Lower leg skin (tissue), 4 donors: ENCODE data around the gene LSR. TPM values are rescaled to one million over a fixed set of nuclear protein-coding genes. Genes with fewer than 3 reads are reported as not detected.

Experiments
- DNase-seq, 2 donors: peaks; one replicate each; pipeline ENCODE4 v3.0.0-alpha.2; 2019; ENCODE audit warnings: low spot score in 2 of 2
- H3K4me3 ChIP-seq: fragments of 200-600 bp; sonication (generic); 2 replicates; pipeline ENCODE4 v1.5.1; 2017; ENCODE audit warnings: mild to moderate bottlenecking, low read depth; ENCODE audit not compliant: poor library complexity, severe bottlenecking
- POLR2A ChIP-seq, 2 donors: fragments of 450-650 bp; IDR thresholded peaks; one replicate each; pipeline ENCODE4 v1.6.1; 2016 to 2017; ENCODE audit warnings: antibody characterized with exemption in 2 of 2, mild to moderate bottlenecking in 1 of 2, moderate library complexity in 1 of 2
- WGBS, 2 donors: methylation state at CpG; one replicate each; pipeline ENCODE4 v1.1.5; 2018; 5-methylcytosine and 5-hydroxymethylcytosine counted together
- intact Hi-C: fragments of 100-400 bp; cut with DNase I; formaldehyde crosslinking; loops from one replicate; pipeline ENCODE4 v1.15.0; 2023; ENCODE audit warnings: low total_unique reads
- total RNA-seq, 4 donors: library from RNA; depleted of rRNA; stranded (reverse); fragments of >200 nt; gene quantifications; one replicate each; pipeline ENCODE4 v1.1.0, GENCODE V29; 2016
- TF ChIP-seq, protein P1 (sequence below), 3 donors: fragments of 450-650 bp; IDR thresholded peaks; one replicate each; pipeline ENCODE4 v1.5.1; 2016; ENCODE audit warnings: antibody characterized with exemption in 3 of 3, mild to moderate bottlenecking in 3 of 3, moderate library complexity in 2 of 3

Gene LSR
- total RNA-seq, 4 donors from 2014 or later = 79.0 to 115 (median 84.5) TPM

- no peak for DNase-seq
- intact Hi-C loops = no loop called here
- 58 to 75% methylated on average over 15 to 39 of the region's 55 CpGs for WGBS, 2 donors
- no peak overlapping the region for H3K4me3 ChIP-seq
- TF ChIP-seq, protein P1, sequence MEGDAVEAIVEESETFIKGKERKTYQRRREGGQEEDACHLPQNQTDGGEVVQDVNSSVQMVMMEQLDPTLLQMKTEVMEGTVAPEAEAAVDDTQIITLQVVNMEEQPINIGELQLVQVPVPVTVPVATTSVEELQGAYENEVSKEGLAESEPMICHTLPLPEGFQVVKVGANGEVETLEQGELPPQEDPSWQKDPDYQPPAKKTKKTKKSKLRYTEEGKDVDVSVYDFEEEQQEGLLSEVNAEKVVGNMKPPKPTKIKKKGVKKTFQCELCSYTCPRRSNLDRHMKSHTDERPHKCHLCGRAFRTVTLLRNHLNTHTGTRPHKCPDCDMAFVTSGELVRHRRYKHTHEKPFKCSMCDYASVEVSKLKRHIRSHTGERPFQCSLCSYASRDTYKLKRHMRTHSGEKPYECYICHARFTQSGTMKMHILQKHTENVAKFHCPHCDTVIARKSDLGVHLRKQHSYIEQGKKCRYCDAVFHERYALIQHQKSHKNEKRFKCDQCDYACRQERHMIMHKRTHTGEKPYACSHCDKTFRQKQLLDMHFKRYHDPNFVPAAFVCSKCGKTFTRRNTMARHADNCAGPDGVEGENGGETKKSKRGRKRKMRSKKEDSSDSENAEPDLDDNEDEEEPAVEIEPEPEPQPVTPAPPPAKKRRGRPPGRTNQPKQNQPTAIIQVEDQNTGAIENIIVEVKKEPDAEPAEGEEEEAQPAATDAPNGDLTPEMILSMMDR (IDR thresholded peaks at IDR 0.05) = no peak
- TF ChIP-seq POLR2A (IDR thresholded peaks at IDR 0.05) = no peak
These were observed 50.9 kb downstream of the LSR start for GRCh38 chr19:35299523-35300338.

- H3K4me3 ChIP-seq = no peak overlapping the region
- no peak for TF ChIP-seq POLR2A (IDR thresholded peaks at IDR 0.05)
- TF ChIP-seq, protein P1 (IDR thresholded peaks at IDR 0.05) = no peak
- no peak for DNase-seq
- intact Hi-C loops = no loop called here
- WGBS, 2 donors = 79 to 83% methylated on average over 10 of the region's 10 CpGs
These were observed 51.5 kb downstream of the LSR start for GRCh38 chr19:35300339-35300649.

- intact Hi-C loops = no loop called here
- 93 to 96% methylated on average over 2 of the region's 2 CpGs for WGBS, 2 donors
- TF ChIP-seq, protein P1 (IDR thresholded peaks at IDR 0.05) = no peak
- no peak for TF ChIP-seq POLR2A (IDR thresholded peaks at IDR 0.05)
These were observed 53.2 kb downstream of the LSR start for GRCh38 chr19:35301961-35302360.

GRCh38 chr19:35302446-35302845 lies 53.6 kb downstream of the LSR start:
- TF ChIP-seq POLR2A (IDR thresholded peaks at IDR 0.05) = no peak
- TF ChIP-seq, protein P1 (IDR thresholded peaks at IDR 0.05) = no peak
- DNase-seq = no peak
- 81 to 85% methylated on average over 14 to 16 of the region's 16 CpGs for WGBS, 2 donors
- no peak overlapping the region for H3K4me3 ChIP-seq
- intact Hi-C loops = no loop called here

More at GRCh38 chr19:35301961-35302360, 53.2 kb downstream of the LSR start:
- no peak overlapping the region for H3K4me3 ChIP-seq
- DNase-seq = no peak

DNA sequence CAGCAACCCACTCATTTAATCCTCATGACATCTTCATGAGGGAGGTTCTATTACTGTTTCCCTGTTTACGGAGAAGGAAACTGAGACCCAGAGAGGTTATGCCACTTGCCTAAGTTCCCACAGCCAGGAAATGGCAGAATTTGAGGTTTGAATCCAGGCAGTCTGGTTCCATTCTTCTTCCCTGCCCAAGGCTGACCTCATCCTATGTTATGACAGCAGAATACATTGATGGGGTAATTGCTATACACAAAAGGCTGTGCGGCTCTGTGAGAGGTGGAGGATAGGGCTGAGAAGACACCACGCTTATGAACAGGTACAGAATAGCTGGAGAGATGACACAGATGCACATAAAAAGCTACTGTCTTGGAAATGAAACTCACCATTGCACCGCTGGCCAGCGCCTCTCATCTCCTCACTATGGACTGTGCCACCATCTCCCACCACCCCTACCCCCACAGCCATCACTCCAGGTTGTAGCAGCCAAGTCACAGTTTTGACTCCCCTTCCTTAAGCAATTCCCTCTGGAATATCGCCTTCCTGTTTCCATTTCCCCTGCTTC lies 54.6 kb downstream of the LSR start:
- H3K4me3 ChIP-seq = no peak overlapping the region
- no peak for DNase-seq
- 83 to 85% methylated on average over 6 of the region's 6 CpGs for WGBS, 2 donors
- intact Hi-C loops = no loop called here
- TF ChIP-seq POLR2A (IDR thresholded peaks at IDR 0.05) = no peak
- TF ChIP-seq, protein P1 (IDR thresholded peaks at IDR 0.05) = no peak
